Sigmoid colon (tissue), 7 donors: ENCODE results near the gene SETDB2. TPM values are rescaled to one million over a fixed set of nuclear protein-coding genes. Genes with fewer than 3 reads are reported as not detected.
A peak's percentile ranks its signal among the peaks of the same experiment; 100 is the strongest.

Source experiments
- DNase-seq: peaks from one replicate; pipeline ENCODE4 v3.0.0-alpha.2; 2019
- H3K27ac ChIP-seq, 4 donors: fragments of 200-600 bp; sonication (generic); one replicate each; pipeline ENCODE4 v1.5.1; 2016 to 2019; ENCODE audit warnings: mild to moderate bottlenecking in 1 of 4
- H3K27me3 ChIP-seq, 3 donors: fragments of 200-600 bp; sonication (generic); one replicate each; pipeline ENCODE4 v1.5.1; 2019; ENCODE audit warnings: mild to moderate bottlenecking in 1 of 3
- H3K36me3 ChIP-seq, 4 donors: fragments of 200-600 bp; sonication (generic); one replicate each; pipeline ENCODE4 v1.5.1; 2016 to 2019
- H3K4me1 ChIP-seq, 4 donors: fragments of 200-600 bp; sonication (generic); one replicate each; pipeline ENCODE4 v1.5.1; 2017 to 2019
- H3K4me3 ChIP-seq, 4 donors: fragments of 200-600 bp; sonication (generic); one replicate each; pipeline ENCODE4 v1.5.1; 2017 to 2019; ENCODE audit warnings: mild to moderate bottlenecking in 2 of 4, moderate library complexity in 1 of 4
- H3K9me3 ChIP-seq, 4 donors: fragments of 200-600 bp in 3 of 4; sonication (generic) in 3 of 4; one replicate each; pipeline versions ENCODE4 v1.5.1 to v1.6.1; 2013 to 2019
- EP300 ChIP-seq, 4 donors: sonication (generic); formaldehyde crosslinking; IDR thresholded peaks; one replicate each; pipeline ENCODE4 v1.6.1; 2017; ENCODE audit warnings: antibody characterized with exemption in 4 of 4
- POLR2A ChIP-seq, 2 donors: fragments of 450-650 bp; IDR thresholded peaks; one replicate each; pipeline ENCODE4 v1.6.1; 2016; ENCODE audit warnings: antibody characterized with exemption in 2 of 2, mild to moderate bottlenecking in 2 of 2, moderate library complexity in 2 of 2
- POLR2AphosphoS5 ChIP-seq, 4 donors: sonication (generic); formaldehyde crosslinking; IDR thresholded peaks; one replicate each; pipeline ENCODE4 v1.6.1; 2017; ENCODE audit warnings: antibody characterized with exemption in 4 of 4
- WGBS, 2 donors: extraction: QIAGEN DNeasy Blood & Tissue Kit; methylation state at CpG; one replicate each; pipeline ENCODE4 v1.1.7; 2013; 5-methylcytosine and 5-hydroxymethylcytosine counted together
- intact Hi-C: fragments of 100-400 bp; cut with DNase I; formaldehyde crosslinking; loops from one replicate; pipeline ENCODE4 v1.15.1; 2023
- polyA plus RNA-seq, 3 donors: library from polyadenylated mRNA; stranded (reverse); fragments of 200-250 nt; gene quantifications; one replicate each; pipeline ENCODE4 v1.2.3, GENCODE V29; 2013
- total RNA-seq, 4 donors: library from RNA; depleted of rRNA; stranded (reverse); fragments of >200 nt; gene quantifications; one replicate each; pipeline ENCODE4 v1.1.0, GENCODE V29; 2016
- TF ChIP-seq, protein P1 (sequence below), 4 experiments: fragments of 450-650 bp in 3 of 4; fragments of 200-600 bp in 1 of 4; IDR thresholded peaks; one replicate each; pipeline ENCODE4 v1.5.1; 2016 to 2019; ENCODE audit warnings: antibody characterized with exemption in 4 of 4, mild to moderate bottlenecking in 3 of 4, moderate library complexity in 2 of 4
- donor health status: healthy with polysubstance abuse.
- donor health status: Bipolar disorder and iron deficiency.
- donor health status: healthy.

SETDB2 gene
- total and polyA plus RNA-seq, 7 donors: 3.6 to 12.5 (median 7.5) TPM

- 49 to 78% methylated on average over 7 of the region's 7 CpGs for WGBS, 2 donors
These were observed 89.7 kb downstream of the SETDB2 start for GRCh38 chr13:49533591-49534269.

GRCh38 chr13:49536144-49536873, 92.2 kb downstream of the SETDB2 start:
- DNase-seq: no peak
- TF ChIP-seq POLR2A (IDR thresholded peaks at IDR 0.05): no peak
- no peak for TF ChIP-seq EP300 (IDR thresholded peaks at IDR 0.05)
- TF ChIP-seq POLR2AphosphoS5 (IDR thresholded peaks at IDR 0.05): no peak
- TF ChIP-seq, protein P1, sequence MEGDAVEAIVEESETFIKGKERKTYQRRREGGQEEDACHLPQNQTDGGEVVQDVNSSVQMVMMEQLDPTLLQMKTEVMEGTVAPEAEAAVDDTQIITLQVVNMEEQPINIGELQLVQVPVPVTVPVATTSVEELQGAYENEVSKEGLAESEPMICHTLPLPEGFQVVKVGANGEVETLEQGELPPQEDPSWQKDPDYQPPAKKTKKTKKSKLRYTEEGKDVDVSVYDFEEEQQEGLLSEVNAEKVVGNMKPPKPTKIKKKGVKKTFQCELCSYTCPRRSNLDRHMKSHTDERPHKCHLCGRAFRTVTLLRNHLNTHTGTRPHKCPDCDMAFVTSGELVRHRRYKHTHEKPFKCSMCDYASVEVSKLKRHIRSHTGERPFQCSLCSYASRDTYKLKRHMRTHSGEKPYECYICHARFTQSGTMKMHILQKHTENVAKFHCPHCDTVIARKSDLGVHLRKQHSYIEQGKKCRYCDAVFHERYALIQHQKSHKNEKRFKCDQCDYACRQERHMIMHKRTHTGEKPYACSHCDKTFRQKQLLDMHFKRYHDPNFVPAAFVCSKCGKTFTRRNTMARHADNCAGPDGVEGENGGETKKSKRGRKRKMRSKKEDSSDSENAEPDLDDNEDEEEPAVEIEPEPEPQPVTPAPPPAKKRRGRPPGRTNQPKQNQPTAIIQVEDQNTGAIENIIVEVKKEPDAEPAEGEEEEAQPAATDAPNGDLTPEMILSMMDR (IDR thresholded peaks at IDR 0.05): no peak
- H3K9me3 ChIP-seq: no peaks in the 10 kb centered on the region
- peaks cover 0 to 6% (median 4%) of the 10 kb centered on the region in 4 donors for H3K4me1 ChIP-seq
- no peak overlapping the region for H3K4me3 ChIP-seq
- H3K27ac ChIP-seq: no peak overlapping the region
- H3K36me3 ChIP-seq: peaks cover 0 to 32% (median 8%) of the 10 kb centered on the region in 4 donors
- 53 to 70% methylated on average over 7 of the region's 7 CpGs for WGBS, 2 donors
- H3K27me3 ChIP-seq: no peaks in the 10 kb centered on the region
- intact Hi-C loops: no loop called here

More at GRCh38 chr13:49533591-49534269, 89.7 kb downstream of the SETDB2 start:
- Histone ChIP-seq H3K4me3 (no peak overlapping the region), H3K4me1 (peaks cover 0 to 6% (median 2%) of the 10 kb centered on the region in 4 donors), H3K27ac (no peak overlapping the region), H3K9me3 (no peaks in the 10 kb centered on the region), H3K27me3 (no peaks in the 10 kb centered on the region), H3K36me3 (peaks cover 0 to 17% (median 5%) of the 10 kb centered on the region in 4 donors)
- intact Hi-C loops: no loop called here
- TF ChIP-seq EP300 (IDR thresholded peaks at IDR 0.05): no peak
- no peak for TF ChIP-seq POLR2AphosphoS5 (IDR thresholded peaks at IDR 0.05)
- TF ChIP-seq, protein P1 (IDR thresholded peaks at IDR 0.05): no peak
- TF ChIP-seq POLR2A (IDR thresholded peaks at IDR 0.05): no peak
- DNase-seq: no peak

GRCh38 chr13:49538404-49538803, 94.3 kb downstream of the SETDB2 start:
- 62 to 84% methylated on average over 2 of the region's 2 CpGs for WGBS, 2 donors
- H3K27ac ChIP-seq: no peak overlapping the region
- TF ChIP-seq EP300 (IDR thresholded peaks at IDR 0.05) (no peak), POLR2A (IDR thresholded peaks at IDR 0.05) (no peak), POLR2AphosphoS5 (IDR thresholded peaks at IDR 0.05) (no peak)
- TF ChIP-seq, protein P1 (IDR thresholded peaks at IDR 0.05): no peak
- H3K4me3 ChIP-seq: no peak overlapping the region
- peaks cover 0 to 4% (median 0%) of the 10 kb centered on the region in 4 donors for H3K4me1 ChIP-seq
- H3K9me3 ChIP-seq: no peaks in the 10 kb centered on the region
- no peaks in the 10 kb centered on the region for H3K27me3 ChIP-seq
- peaks cover 0 to 41% (median 8%) of the 10 kb centered on the region in 4 donors for H3K36me3 ChIP-seq
- DNase-seq: no peak
- intact Hi-C loops: no loop called here

- TF ChIP-seq POLR2AphosphoS5 (IDR thresholded peaks at IDR 0.05) (no peak), POLR2A (IDR thresholded peaks at IDR 0.05) (no peak), EP300 (IDR thresholded peaks at IDR 0.05) (no peak)
- TF ChIP-seq, protein P1 (IDR thresholded peaks at IDR 0.05): no peak
- Histone ChIP-seq H3K36me3 (peaks cover 0 to 41% (median 6%) of the 10 kb centered on the region in 4 donors), H3K9me3 (no peaks in the 10 kb centered on the region), H3K27ac (peak overlapping the region in 2 of 4 donors; percentile 26 to 31), H3K4me1 (peaks cover 0 to 4% (median 0%) of the 10 kb centered on the region in 4 donors), H3K4me3 (no peak overlapping the region), H3K27me3 (no peaks in the 10 kb centered on the region)
- intact Hi-C loops: no loop called here
- 75 to 92% methylated on average over 5 of the region's 5 CpGs for WGBS, 2 donors
- DNase-seq: peak; percentile 71
These were observed 95.2 kb downstream of the SETDB2 start for GRCh38 chr13:49539313-49539712.
